Spleen (tissue), 7 donors: ENCODE results near the gene AZU1.

Experiments
- POLR2A ChIP-seq, 3 donors: fragments of 450-650 bp; IDR thresholded peaks; one replicate each; pipeline ENCODE4 v1.5.1; 2017; ENCODE audit warnings: antibody characterized with exemption in 3 of 3, mild to moderate bottlenecking in 1 of 3
- TF ChIP-seq, protein P1 (sequence below), 11 experiments: fragments of 200-600 bp in 7 of 11; fragments of 450-650 bp in 4 of 11; sonication (generic) in 4 of 11; IDR thresholded peaks in 8 of 11; conservative IDR thresholded peaks in 3 of 11; 1 replicate in 7 of 11; 2 replicates in 4 of 11; pipeline versions ENCODE4 v1.4.0 to v1.8.0; 2016 to 2021; ENCODE audit warnings: antibody characterized with exemption in 11 of 11, inconsistent platforms in 4 of 11, mild to moderate bottlenecking in 1 of 11
- donor health status: DM: no; HTN: no; CAD: no; lungs with moderate emphysema.
- donor health status: DM: no; HTN: no; CAD: no.
- donor health status: DM: no; HTN: no; CAD: no.

DNA sequence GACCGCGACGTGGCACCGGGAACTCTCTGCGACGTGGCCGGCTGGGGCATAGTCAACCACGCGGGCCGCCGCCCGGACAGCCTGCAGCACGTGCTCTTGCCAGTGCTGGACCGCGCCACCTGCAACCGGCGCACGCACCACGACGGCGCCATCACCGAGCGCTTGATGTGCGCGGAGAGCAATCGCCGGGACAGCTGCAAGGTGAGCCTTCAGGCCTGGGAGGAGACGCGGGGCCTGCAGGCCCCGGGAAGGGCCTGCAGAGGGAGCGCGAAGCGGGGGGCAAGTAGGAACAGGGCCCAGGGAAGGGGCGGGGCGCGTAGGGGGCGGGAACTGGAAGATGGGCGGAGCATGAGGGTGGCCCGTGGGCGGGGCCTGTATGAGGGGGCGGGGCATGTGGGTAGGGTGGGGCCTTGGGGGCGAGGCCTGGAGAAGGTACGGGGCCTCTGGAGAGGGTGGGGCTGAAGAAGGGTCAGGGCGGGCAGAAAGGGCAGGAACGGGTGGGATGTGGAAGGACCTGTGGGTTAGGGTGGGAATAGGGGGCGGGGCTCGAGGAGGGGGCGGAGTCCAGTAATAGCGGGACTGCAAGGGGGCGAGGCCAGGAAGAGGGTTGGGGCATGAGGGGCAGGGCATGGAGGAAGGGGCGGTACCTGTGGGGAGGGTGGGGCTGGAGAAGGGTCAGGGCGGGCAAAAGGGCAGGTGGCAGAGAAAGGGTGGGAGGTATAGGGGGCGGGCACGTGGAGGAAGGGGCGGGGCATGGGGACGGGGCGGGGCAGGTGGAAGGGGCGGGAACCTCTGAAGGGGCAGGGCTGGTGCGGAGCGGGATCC lies 34.3 kb downstream of the AZU1 start:
- TF ChIP-seq, protein P1, sequence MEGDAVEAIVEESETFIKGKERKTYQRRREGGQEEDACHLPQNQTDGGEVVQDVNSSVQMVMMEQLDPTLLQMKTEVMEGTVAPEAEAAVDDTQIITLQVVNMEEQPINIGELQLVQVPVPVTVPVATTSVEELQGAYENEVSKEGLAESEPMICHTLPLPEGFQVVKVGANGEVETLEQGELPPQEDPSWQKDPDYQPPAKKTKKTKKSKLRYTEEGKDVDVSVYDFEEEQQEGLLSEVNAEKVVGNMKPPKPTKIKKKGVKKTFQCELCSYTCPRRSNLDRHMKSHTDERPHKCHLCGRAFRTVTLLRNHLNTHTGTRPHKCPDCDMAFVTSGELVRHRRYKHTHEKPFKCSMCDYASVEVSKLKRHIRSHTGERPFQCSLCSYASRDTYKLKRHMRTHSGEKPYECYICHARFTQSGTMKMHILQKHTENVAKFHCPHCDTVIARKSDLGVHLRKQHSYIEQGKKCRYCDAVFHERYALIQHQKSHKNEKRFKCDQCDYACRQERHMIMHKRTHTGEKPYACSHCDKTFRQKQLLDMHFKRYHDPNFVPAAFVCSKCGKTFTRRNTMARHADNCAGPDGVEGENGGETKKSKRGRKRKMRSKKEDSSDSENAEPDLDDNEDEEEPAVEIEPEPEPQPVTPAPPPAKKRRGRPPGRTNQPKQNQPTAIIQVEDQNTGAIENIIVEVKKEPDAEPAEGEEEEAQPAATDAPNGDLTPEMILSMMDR (IDR thresholded peaks at IDR 0.05 in 8 of 11, conservative IDR thresholded peaks at IDR 0.05 in 3 of 11): no peak
- TF ChIP-seq POLR2A (IDR thresholded peaks at IDR 0.05): no peak
